Measurements from ENCODE around the gene TNNI2. TPM values are rescaled to one million over a fixed set of nuclear protein-coding genes. Genes with fewer than 3 reads are reported as not detected.

TNNI2 gene
- total and polyA plus RNA-seq, 10 donors: 2.3 to 21.8 (median 6.7) TPM

DNA sequence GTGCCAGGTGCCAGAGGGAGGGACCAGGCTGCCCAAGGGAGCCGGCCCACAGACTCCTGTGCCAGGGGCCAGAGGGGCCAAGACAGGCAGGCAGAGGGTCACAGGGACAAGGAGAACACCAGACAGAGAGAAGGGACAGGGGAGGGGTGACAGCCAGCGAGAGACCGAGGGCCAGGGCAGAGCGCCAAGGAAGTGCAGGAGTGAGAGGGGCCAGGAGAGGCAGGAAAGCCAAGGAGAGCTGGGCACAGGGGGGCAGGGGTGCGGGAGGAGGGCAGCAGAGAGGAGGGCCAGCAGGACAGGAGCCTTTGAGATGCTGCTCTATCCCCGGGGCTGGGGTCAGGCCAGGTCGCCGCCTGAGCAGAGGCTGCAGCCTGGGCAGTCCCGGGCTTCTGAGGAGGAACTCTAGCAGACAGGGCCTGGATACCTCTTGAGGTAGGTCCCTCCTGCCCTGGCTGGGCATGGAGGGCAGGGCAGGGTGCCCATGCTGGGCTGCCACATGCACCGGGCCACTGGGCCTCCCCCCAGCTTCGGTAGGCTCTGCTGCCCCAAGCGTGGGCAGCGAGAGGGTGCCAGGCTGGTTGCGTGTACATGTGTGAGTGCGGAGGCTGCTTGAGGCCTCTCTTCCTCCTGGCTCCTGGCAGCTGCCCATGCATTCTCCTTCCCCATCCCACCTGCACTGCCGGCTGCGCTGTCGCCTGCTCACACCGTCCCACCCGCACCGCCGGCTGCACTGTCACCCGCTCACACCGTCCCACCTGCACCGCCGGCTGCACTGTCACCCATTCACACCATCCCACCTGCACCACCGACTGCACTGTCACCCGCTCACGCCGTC lies 26.3 kb downstream of the TNNI2 start:
- DNase-seq: peak; percentile 77
- intact Hi-C loops (cut with DNase I; ENCODE audit: low total_unique reads): no loop called here
- Histone ChIP-seq H3K4me1 (peaks cover 25 to 85% (median 75%) of the 10 kb centered on the region in 6 donors), H3K9me3 (no peaks in the 10 kb centered on the region), H3K27ac (peak overlapping the region; percentile 13 to 86 (median 74)), H3K36me3 (peaks cover 0 to 62% (median 5%) of the 10 kb centered on the region in 6 donors), H3K4me3 (peak overlapping the region in 6 of 8 donors; percentile 10 to 71 (median 18)), H3K27me3 (replicated peaks in 1 of 7) (no peaks in the 10 kb centered on the region)
- 78 to 87% (median 80%) methylated on average over 25 to 30 of the region's 30 CpGs for WGBS, 5 donors
- TF ChIP-seq POLR2A (IDR thresholded peaks at IDR 0.05) (no peak), POLR2AphosphoS5 (IDR thresholded peaks at IDR 0.05) (peak in 1 of 3 donors; percentile 23)

DNA sequence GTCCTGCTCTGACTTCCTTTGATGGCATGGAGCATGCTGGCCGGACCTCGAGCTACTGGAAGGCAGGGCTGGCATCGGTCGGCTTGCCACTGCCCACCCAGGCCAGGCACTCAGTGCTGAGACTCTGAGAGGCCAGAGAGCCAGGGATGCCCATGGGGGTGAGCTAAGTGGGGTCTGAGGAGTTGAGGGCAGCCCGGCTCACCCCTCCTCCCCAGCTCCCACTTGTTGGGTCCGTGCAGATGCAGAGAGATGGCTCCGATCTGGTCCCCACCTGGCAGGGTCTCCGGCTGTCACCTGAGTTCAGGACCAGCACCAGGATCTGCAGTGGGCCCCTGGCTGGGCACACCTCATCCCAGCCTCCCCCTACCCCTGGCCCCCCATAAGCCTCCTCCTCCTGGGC lies 27.4 kb downstream of the TNNI2 start:
- H3K9me3 ChIP-seq: no peaks in the 10 kb centered on the region

GRCh38 chr11:1866776-1867175 lies 28.0 kb downstream of the TNNI2 start:
- peak; percentile 70 for DNase-seq
- no peaks in the 10 kb centered on the region for H3K27me3 ChIP-seq (replicated peaks in 1 of 7)
- H3K4me1 ChIP-seq: peaks cover 32 to 100% (median 90%) of the 10 kb centered on the region in 6 donors
- intact Hi-C loops (cut with DNase I; ENCODE audit: low total_unique reads): no loop called here
- H3K9me3 ChIP-seq: no peaks in the 10 kb centered on the region
- peak overlapping the region in 2 of 8 donors; percentile 15 to 71 for H3K4me3 ChIP-seq
- TF ChIP-seq POLR2AphosphoS5 (IDR thresholded peaks at IDR 0.05) (peak in 1 of 3 donors; percentile 5), CTCF (IDR thresholded peaks at IDR 0.05 in 8 of 11, conservative IDR thresholded peaks at IDR 0.05 in 3 of 11) (no peak), POLR2A (IDR thresholded peaks at IDR 0.05) (no peak)
- peak overlapping the region in 5 of 8 donors; percentile 79 to 87 (median 84) for H3K27ac ChIP-seq
- 77 to 94% (median 88%) methylated on average over 3 to 15 of the region's 15 CpGs for WGBS, 5 donors
- peaks cover 0 to 65% (median 7%) of the 10 kb centered on the region in 6 donors for H3K36me3 ChIP-seq

More for the DNA sequence above, 27.4 kb downstream of the TNNI2 start:
- intact Hi-C loops (cut with DNase I; ENCODE audit: low total_unique reads): no loop called here
- H3K4me3 ChIP-seq: peak overlapping the region in 1 of 8 donors; percentile 71
- H3K27ac ChIP-seq: peak overlapping the region in 3 of 8 donors; percentile 83 to 86 (median 84)
- WGBS, 5 donors: 87 to 96% (median 93%) methylated on average over 4 to 8 of the region's 8 CpGs
- H3K4me1 ChIP-seq: peaks cover 32 to 95% (median 87%) of the 10 kb centered on the region in 6 donors
- TF ChIP-seq CTCF (IDR thresholded peaks at IDR 0.05 in 8 of 11, conservative IDR thresholded peaks at IDR 0.05 in 3 of 11): no peak
- TF ChIP-seq POLR2A (IDR thresholded peaks at IDR 0.05): no peak
- TF ChIP-seq POLR2AphosphoS5 (IDR thresholded peaks at IDR 0.05): no peak
- H3K36me3 ChIP-seq: peaks cover 0 to 65% (median 7%) of the 10 kb centered on the region in 6 donors
- peak; percentile 75 for DNase-seq
- no peaks in the 10 kb centered on the region for H3K27me3 ChIP-seq (replicated peaks in 1 of 7)

- peak; percentile 75 for DNase-seq
- intact Hi-C loops (cut with DNase I; ENCODE audit: low total_unique reads): no loop called here
- no peak for TF ChIP-seq CTCF (IDR thresholded peaks at IDR 0.05 in 8 of 11, conservative IDR thresholded peaks at IDR 0.05 in 3 of 11)
- no peak for TF ChIP-seq POLR2A (IDR thresholded peaks at IDR 0.05)
- TF ChIP-seq POLR2AphosphoS5 (IDR thresholded peaks at IDR 0.05): no peak
- peaks cover 32 to 100% (median 88%) of the 10 kb centered on the region in 6 donors for H3K4me1 ChIP-seq
- no peaks in the 10 kb centered on the region for H3K27me3 ChIP-seq (replicated peaks in 1 of 7)
- H3K9me3 ChIP-seq: no peaks in the 10 kb centered on the region
- WGBS, 5 donors: 71 to 97% (median 79%) methylated on average over 8 of the region's 8 CpGs
- H3K27ac ChIP-seq: peak overlapping the region in 7 of 8 donors; percentile 34 to 87 (median 83)
- H3K4me3 ChIP-seq: peak overlapping the region in 7 of 8 donors; percentile 5 to 71 (median 50)
- peaks cover 0 to 62% (median 7%) of the 10 kb centered on the region in 6 donors for H3K36me3 ChIP-seq
These were observed 28.6 kb downstream of the TNNI2 start for GRCh38 chr11:1867381-1867780.

Data from spleen (tissue), 11 donors.